IPS-NIHi11 (cell line): ENCODE results near the gene LPO.
A peak's percentile ranks its signal among the peaks of the same experiment; 100 is the strongest.

ENCODE experiments used
- DNase-seq: peaks from one replicate; pipeline ENCODE4 v3.0.0; 2012; ENCODE audit warnings: mixed read lengths, low spot score

The LPO gene

GRCh38 chr17:58262149-58262548, 23.8 kb downstream of the LPO start:
- no peak for DNase-seq

GRCh38 chr17:58263773-58264172, 25.4 kb downstream of the LPO start:
- no peak for DNase-seq

DNA sequence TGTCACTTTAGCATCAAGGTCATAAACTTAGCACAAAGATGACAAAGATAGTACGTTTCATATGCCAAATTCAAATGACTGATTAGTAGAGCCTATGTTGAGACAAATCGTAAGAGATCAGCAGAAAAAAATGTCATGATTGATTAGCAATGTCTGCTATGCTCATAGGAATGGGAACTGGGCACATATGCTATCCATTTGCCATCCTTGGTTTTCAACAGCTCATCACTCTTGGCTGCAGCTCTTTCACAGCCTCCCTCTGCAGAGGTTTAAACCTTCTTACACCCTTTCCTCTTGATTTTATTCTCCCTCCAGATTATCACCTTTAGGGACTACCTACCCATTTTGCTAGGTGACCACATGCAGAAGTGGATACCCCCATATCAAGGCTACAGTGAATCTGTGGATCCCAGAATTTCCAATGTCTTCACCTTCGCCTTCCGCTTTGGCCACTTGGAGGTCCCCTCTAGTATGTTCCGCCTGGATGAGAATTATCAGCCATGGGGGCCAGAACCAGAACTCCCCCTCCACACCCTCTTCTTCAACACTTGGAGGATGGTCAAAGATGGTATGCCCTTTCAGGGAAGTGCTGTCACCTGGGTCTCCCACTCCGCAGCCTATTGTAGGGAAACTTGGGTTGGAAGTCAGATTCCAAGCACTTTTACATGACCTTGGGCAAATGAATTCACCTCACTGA, 26.2 kb downstream of the LPO start:
- DNase-seq, result no peak

- no peak for DNase-seq
Measured at GRCh38 chr17:58265271-58265670, 26.9 kb downstream of the LPO start.

DNA sequence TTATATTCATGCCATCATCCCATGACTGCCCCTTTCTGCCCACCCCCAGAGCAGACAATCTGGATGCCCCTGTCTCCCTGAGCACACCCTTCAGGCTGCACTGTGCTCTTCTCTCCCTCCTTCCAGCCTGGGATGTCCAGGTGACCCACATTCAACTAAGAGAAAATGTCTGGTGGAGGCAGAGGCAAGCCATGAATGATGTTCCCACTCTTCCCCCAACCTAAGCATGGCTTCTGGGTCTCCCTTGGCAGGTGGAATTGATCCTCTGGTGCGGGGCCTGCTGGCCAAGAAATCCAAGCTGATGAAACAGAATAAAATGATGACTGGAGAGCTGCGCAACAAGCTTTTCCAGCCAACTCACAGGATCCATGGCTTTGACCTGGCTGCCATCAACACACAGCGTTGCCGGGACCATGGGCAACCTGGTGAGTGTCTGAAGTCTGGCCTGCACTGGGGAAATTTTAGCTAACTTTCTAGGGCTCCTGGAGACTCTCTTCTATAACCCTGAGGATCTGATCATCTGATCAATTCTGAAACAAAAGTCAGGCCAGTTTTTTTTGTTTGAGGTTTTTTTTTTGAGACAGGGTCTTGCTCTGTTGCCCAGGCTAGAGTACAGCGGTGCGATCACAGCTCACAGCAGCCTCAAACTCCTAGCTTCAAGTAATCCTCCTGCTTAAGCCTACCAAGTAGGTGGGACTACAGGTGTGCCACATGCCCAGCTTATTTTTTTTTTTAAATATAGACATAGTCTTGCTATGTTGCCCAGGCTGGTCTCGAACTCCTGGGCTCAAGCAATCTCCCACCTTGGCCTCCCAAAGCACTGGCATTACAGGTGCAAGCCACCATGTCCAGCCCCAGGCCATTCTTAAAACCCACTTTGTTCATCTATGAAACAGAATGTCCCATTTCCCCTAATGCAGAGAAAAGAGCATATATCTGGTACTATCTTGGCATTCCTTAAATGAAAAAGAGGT, 27.8 kb downstream of the LPO start:
- DNase-seq, result peak; percentile 0

DNA sequence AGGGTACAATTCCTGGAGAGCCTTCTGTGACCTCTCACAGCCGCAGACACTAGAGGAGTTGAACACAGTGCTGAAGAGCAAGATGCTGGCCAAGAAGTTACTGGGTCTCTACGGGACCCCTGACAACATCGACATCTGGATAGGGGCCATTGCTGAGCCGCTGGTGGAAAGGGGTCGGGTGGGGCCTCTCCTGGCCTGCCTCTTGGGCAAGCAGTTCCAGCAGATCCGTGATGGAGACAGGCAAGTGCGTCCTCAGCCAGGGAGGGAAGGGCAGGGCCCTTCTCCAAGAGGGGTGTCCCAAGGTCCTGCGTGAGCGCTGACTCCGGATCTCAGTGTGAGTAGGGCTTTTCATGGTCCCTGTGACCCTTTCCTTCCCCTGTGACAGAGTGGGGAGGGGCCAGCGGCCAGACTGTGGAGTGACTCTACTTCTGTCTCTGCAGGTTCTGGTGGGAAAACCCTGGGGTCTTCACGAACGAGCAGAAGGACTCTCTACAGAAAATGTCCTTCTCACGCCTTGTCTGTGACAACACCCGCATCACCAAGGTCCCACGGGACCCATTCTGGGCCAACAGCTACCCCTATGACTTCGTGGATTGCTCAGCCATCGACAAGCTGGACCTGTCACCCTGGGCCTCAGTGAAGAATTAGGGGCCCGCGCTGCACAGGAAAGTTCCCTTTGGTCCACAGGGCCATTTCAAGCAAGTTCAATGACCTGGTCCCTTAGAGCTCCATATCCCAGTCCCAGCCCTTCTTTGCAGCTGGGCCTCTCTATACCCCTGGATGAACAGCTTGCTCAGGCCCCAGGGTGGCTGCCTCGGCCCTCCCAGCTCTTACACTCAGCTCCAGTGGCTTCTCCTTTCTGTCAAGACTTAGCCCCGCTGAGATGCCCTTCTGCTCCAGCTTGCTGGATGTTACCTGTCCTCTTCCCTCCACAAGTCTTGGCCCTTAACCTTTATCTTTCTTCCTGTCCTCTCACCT, 29.3 kb downstream of the LPO start:
- peak; percentile 1 for DNase-seq

DNA sequence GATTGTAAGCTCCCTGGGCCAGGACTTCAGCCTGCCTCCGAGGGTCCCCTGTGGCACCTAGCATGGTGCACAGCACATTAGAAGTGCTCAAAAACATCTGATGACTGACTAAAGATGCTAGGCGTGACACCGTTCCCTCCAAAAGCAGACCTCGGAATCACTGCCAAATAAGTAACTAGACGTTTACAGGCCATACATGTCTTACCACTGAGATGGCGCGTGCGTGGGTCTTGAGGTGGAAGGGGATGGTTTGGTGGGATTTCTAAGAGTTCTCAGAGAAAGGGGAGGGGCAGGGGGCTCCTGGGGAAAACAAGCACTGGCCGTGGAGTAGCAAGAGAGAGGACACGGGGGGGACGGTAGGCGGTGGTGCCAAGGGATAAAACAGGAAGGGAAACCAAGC, 29.9 kb downstream of the LPO start:
- DNase-seq, result peak; percentile 1

DNA sequence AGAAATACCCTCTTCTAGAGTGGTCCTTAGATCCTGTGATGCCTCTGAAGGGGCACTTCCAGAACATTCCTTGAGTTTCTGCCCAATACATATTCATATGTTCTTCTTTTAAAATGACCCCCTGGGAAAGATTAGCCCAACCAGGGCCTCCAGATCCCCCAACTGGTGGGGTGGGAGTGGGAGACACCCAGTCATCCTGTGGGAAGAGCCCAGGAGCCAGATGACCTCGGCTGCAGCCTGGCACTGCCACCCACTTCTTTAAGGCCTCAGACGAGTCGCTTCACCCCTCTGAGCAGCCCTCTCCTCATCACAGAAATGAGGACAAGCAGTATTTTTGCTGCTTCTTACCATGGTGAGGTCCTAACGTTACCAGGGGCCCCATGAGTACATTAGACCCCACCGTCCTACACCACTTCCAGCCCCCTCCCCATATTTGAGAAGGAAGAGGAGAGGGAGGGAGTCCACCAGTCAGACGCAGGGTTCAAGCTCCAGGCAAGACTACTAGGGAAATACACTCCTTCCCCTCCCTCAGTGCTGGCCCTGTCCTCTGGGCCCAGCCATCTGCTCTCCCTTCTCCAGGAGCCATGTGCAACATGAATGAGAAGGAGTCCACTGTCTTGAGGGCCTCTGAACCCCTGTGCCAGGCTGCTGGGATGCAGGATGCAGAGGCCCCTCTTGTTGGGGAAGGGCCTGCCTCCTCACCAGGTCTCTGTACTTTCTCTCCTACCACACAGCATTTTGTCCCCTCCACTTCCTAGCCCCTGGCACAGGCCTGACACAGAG, 30.6 kb downstream of the LPO start:
- DNase-seq, result peak; percentile 1

GRCh38 chr17:58269557-58270291, 31.3 kb downstream of the LPO start:
- DNase-seq, result no peak

- peak; percentile 63 for DNase-seq
Measured at GRCh38 chr17:58270476-58271215, 32.3 kb downstream of the LPO start.

GRCh38 chr17:58271216-58271931, 33.0 kb downstream of the LPO start:
- no peak for DNase-seq

GRCh38 chr17:58272367-58273280, 34.2 kb downstream of the LPO start:
- no peak for DNase-seq

- DNase-seq, result no peak
Measured at GRCh38 chr17:58273453-58274104, 35.2 kb downstream of the LPO start.

- DNase-seq, result no peak
Measured at GRCh38 chr17:58275417-58275816, 37.0 kb downstream of the LPO start.

- DNase-seq, result no peak
Measured at GRCh38 chr17:58276423-58276822, 38.0 kb downstream of the LPO start.

- DNase-seq, result no peak
Measured at GRCh38 chr17:58277107-58277801, 38.9 kb downstream of the LPO start.
